ENCODE data around the gene GTPBP6. TPM values are rescaled to one million over a fixed set of nuclear protein-coding genes. Genes with fewer than 3 reads are reported as not detected.

GTPBP6 gene
- total and polyA plus RNA-seq, 2 experiments from 2014 or later: 41.4 to 66.8 TPM

DNA sequence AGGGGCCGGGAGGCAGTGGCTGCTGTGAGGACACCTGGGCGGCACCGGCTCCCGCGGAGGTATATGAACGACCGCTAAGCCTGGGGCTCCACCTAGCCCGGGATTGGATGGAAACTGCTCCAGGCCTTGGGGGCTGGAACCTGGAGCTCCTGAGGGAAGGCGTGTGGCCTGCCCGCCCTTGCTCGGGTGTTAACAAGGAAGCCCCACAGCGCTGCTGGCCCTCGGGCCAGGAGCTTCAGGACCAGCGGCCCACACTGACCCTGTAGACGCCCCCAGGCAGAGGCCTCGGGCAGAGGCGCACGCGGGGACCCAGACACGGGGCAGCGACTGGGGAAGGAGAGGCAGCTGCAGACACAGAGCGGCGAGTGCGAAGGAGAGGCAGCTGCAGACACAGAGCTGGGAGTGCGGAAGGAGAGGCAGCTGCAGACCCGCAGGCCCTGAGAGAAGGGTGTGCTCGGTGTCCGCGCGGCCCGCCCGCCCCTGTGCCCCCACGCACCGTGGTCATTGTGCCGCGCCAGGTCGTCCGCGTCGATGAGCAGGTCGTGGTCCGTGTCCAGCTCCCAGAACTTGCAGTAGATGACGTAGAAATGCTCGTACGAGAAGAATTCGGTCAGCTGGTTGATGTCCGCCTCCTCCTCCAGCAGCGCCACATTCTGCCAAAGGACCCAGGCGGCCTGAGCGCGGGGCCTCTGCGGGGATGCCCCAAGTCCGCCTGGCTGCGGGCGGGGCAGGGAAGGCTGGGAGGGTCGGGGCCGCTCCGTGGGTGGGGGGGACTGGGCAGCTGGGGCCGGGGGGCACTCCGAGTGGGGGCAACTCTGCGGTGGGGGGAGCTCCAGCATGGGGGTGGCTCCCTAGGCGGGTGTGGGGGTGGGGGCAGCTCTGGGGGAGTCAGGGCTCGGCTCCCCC, 26.7 kb upstream of the GTPBP6 start (continued):
- TF ChIP-seq, protein P1, sequence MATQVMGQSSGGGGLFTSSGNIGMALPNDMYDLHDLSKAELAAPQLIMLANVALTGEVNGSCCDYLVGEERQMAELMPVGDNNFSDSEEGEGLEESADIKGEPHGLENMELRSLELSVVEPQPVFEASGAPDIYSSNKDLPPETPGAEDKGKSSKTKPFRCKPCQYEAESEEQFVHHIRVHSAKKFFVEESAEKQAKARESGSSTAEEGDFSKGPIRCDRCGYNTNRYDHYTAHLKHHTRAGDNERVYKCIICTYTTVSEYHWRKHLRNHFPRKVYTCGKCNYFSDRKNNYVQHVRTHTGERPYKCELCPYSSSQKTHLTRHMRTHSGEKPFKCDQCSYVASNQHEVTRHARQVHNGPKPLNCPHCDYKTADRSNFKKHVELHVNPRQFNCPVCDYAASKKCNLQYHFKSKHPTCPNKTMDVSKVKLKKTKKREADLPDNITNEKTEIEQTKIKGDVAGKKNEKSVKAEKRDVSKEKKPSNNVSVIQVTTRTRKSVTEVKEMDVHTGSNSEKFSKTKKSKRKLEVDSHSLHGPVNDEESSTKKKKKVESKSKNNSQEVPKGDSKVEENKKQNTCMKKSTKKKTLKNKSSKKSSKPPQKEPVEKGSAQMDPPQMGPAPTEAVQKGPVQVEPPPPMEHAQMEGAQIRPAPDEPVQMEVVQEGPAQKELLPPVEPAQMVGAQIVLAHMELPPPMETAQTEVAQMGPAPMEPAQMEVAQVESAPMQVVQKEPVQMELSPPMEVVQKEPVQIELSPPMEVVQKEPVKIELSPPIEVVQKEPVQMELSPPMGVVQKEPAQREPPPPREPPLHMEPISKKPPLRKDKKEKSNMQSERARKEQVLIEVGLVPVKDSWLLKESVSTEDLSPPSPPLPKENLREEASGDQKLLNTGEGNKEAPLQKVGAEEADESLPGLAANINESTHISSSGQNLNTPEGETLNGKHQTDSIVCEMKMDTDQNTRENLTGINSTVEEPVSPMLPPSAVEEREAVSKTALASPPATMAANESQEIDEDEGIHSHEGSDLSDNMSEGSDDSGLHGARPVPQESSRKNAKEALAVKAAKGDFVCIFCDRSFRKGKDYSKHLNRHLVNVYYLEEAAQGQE (IDR thresholded peaks at IDR 0.05; ENCODE audit: unreplicated experiment): no peak
- TF ChIP-seq, protein P2, sequence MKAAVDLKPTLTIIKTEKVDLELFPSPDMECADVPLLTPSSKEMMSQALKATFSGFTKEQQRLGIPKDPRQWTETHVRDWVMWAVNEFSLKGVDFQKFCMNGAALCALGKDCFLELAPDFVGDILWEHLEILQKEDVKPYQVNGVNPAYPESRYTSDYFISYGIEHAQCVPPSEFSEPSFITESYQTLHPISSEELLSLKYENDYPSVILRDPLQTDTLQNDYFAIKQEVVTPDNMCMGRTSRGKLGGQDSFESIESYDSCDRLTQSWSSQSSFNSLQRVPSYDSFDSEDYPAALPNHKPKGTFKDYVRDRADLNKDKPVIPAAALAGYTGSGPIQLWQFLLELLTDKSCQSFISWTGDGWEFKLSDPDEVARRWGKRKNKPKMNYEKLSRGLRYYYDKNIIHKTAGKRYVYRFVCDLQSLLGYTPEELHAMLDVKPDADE (IDR thresholded peaks at IDR 0.05): no peak
- TF ChIP-seq EZH2phosphoT487 (IDR thresholded peaks at IDR 0.05; ENCODE audit: unreplicated experiment) (no peak), ZNF114 (CRISPR knock-in tag; IDR thresholded peaks at IDR 0.05) (no peak), JUNB (IDR thresholded peaks at IDR 0.05; ENCODE audit: unreplicated experiment) (no peak), ZNF331 (CRISPR knock-in tag; IDR thresholded peaks at IDR 0.05; ENCODE audit: low read depth) (no peak)

DNA sequence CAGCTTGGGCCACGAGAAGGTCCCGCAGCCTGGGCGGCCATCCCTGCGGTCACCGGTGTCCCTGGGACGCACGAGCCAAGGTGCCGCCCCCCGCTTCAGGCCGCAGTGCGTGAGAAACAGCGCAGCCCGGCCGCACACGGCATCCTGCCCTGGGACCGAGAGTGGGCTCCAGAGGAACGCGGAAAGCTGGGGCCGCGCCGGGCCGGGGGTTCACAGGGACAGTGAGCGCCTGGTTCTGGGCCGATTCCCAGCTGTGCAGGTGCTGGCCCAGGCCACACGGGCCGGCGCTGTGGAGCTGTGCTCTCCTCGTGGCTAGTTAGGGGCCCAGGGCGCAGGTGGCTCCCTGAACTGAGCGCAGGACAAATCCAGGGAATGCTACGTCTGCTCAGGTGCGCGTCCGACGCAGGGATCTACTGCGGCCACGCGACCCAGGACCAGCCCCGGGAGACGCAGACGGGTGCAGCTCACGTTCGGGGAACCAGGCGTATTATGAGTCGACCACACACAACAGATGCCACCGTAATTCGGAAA, 25.8 kb upstream of the GTPBP6 start:
- Mint-ChIP-seq H3K36me3 (ENCODE audit: low read depth) (peaks cover 41% of the 10 kb centered on the region), H3K4me1 (no peaks in the 10 kb centered on the region; the same call in 2 of the 3 replicates), H3K27me3 (ENCODE audit: insufficient read depth, low read depth, poor library complexity) (peaks cover 10% of the 10 kb centered on the region), H3K9me3 (peaks cover 12% of the 10 kb centered on the region), H3K4me3 (no peak overlapping the region), H3K27ac (no peak overlapping the region)
- Histone ChIP-seq H4K20me1 (replicated peaks; ENCODE audit: insufficient read depth) (0 out of 2 replicates have a peak, but pooled peaks cover 3% of the 10 kb centered on the region), H3K27ac (ENCODE audit: low read depth) (no peak overlapping the region), H3K79me2 (replicated peaks; ENCODE audit: insufficient read depth) (peaks cover 18% of the 10 kb centered on the region), H3K4me3 (no peak overlapping the region), H3F3A (replicated peaks; ENCODE audit: low read depth) (no peaks in the 10 kb centered on the region), H3K4me2 (no peak overlapping the region), H3K27me3 (ENCODE audit: insufficient read depth) (no peaks in the 10 kb centered on the region), H3K4me1 (ENCODE audit: insufficient read depth) (no peaks in the 10 kb centered on the region), H2AFZ (no peak overlapping the region), H3K36me3 (ENCODE audit: insufficient read depth) (no peaks in the 10 kb centered on the region), H3K9me2 (ENCODE audit: insufficient read depth) (no peaks in the 10 kb centered on the region)
- DNase-seq (ENCODE audit: low spot score): no peak
- ATAC-seq: no peak
- TF ChIP-seq, protein P2 (IDR thresholded peaks at IDR 0.05): no peak
- TF ChIP-seq, protein P3, sequence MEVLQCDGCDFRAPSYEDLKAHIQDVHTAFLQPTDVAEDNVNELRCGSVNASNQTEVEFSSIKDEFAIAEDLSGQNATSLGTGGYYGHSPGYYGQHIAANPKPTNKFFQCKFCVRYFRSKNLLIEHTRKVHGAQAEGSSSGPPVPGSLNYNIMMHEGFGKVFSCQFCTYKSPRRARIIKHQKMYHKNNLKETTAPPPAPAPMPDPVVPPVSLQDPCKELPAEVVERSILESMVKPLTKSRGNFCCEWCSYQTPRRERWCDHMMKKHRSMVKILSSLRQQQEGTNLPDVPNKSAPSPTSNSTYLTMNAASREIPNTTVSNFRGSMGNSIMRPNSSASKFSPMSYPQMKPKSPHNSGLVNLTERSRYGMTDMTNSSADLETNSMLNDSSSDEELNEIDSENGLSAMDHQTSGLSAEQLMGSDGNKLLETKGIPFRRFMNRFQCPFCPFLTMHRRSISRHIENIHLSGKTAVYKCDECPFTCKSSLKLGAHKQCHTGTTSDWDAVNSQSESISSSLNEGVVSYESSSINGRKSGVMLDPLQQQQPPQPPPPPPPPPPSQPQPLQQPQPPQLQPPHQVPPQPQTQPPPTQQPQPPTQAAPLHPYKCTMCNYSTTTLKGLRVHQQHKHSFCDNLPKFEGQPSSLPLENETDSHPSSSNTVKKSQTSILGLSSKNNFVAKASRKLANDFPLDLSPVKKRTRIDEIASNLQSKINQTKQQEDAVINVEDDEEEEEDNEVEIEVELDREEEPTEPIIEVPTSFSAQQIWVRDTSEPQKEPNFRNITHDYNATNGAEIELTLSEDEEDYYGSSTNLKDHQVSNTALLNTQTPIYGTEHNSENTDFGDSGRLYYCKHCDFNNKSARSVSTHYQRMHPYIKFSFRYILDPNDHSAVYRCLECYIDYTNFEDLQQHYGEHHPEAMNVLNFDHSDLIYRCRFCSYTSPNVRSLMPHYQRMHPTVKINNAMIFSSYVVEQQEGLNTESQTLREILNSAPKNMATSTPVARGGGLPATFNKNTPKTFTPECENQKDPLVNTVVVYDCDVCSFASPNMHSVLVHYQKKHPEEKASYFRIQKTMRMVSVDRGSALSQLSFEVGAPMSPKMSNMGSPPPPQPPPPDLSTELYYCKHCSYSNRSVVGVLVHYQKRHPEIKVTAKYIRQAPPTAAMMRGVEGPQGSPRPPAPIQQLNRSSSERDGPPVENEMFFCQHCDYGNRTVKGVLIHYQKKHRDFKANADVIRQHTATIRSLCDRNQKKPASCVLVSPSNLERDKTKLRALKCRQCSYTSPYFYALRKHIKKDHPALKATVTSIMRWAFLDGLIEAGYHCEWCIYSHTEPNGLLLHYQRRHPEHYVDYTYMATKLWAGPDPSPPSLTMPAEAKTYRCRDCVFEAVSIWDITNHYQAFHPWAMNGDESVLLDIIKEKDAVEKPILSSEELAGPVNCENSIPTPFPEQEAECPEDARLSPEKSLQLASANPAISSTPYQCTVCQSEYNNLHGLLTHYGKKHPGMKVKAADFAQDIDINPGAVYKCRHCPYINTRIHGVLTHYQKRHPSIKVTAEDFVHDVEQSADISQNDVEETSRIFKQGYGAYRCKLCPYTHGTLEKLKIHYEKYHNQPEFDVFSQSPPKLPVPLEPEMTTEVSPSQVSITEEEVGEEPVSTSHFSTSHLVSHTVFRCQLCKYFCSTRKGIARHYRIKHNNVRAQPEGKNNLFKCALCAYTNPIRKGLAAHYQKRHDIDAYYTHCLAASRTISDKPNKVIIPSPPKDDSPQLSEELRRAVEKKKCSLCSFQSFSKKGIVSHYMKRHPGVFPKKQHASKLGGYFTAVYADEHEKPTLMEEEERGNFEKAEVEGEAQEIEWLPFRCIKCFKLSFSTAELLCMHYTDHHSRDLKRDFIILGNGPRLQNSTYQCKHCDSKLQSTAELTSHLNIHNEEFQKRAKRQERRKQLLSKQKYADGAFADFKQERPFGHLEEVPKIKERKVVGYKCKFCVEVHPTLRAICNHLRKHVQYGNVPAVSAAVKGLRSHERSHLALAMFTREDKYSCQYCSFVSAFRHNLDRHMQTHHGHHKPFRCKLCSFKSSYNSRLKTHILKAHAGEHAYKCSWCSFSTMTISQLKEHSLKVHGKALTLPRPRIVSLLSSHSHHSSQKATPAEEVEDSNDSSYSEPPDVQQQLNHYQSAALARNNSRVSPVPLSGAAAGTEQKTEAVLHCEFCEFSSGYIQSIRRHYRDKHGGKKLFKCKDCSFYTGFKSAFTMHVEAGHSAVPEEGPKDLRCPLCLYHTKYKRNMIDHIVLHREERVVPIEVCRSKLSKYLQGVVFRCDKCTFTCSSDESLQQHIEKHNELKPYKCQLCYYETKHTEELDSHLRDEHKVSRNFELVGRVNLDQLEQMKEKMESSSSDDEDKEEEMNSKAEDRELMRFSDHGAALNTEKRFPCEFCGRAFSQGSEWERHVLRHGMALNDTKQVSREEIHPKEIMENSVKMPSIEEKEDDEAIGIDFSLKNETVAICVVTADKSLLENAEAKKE (CRISPR knock-in tag; IDR thresholded peaks at IDR 0.05): no peak
- TF ChIP-seq CREB1 (CRISPR knock-in tag; IDR thresholded peaks at IDR 0.05; ENCODE audit: low read depth) (no peak), POLR2AphosphoS5 (IDR thresholded peaks at IDR 0.05; ENCODE audit: low read depth) (no peak), JUNB (IDR thresholded peaks at IDR 0.05; ENCODE audit: unreplicated experiment) (no peak), ZNF114 (CRISPR knock-in tag; IDR thresholded peaks at IDR 0.05) (no peak)
